GM12878 (cell line): ENCODE results near the gene LRBA. TPM values are rescaled to one million over a fixed set of nuclear protein-coding genes. Genes with fewer than 3 reads are reported as not detected.
"Not testable (repeated sequence)": the region's sequence is repeated elsewhere in the genome, so short reads cannot be mapped to it uniquely, and the experiment has no call there.

Source experiments
- ATAC-seq: fragments of 200-7000 bp; cut with Tn5 transposase; 3 replicates; pipeline ENCODE4 v1.9.1; 2020; ENCODE audit warnings: mild to moderate bottlenecking, moderate library complexity
- BruUV-seq: library from RNA; stranded (reverse); fragments of 400-500 nt; replicated peaks from 2 replicates; lab custom pipeline; 2021; lab: Mats Ljungman, UMichigan
- CTCF ChIA-PET: fragments of 300-600 bp; sonication (Branson Sonifier 250); formaldehyde crosslinking; extraction: SDS; loops from one replicate; lab custom pipeline; 2021; ENCODE audit warnings: inconsistent platforms; lab: Yijun Ruan, JAX
- POLR2A ChIA-PET: fragments of 350-600 bp; formaldehyde crosslinking; extraction: SDS; loops from one replicate; lab custom pipeline; 2021; ENCODE audit warnings: inconsistent platforms; lab: Charles Lee
- RAD21 ChIA-PET: fragments of 300-600 bp; sonication (Branson Sonifier 250); formaldehyde crosslinking; loops from one replicate; lab custom pipeline; 2023; ENCODE audit warnings: antibody characterized with exemption; ENCODE audit not compliant: unreplicated experiment; lab: Charles Lee
- SMC1A ChIA-PET: fragments of 300-600 bp; sonication (Branson Sonifier 250); formaldehyde crosslinking; loops from one replicate; lab custom pipeline; 2023; ENCODE audit not compliant: unreplicated experiment, uncharacterized antibody; lab: Charles Lee
- DNase-seq: peaks from one replicate; pipeline ENCODE4 v3.0.0-alpha.2; 2011; ENCODE audit warnings: low read depth, low spot score
- FAIRE-seq: peaks from 3 replicates; lab custom pipeline; 2011; peaks lifted over from hg19 to GRCh38; lab: Jason Lieb, UNC
- H2AFZ ChIP-seq: 2 replicates; pipeline ENCODE4 v1.6.0; 2011; ENCODE audit warnings: low read depth, low read length, control low read depth; ENCODE audit not compliant: control insufficient read depth
- H3K27ac ChIP-seq: 2 replicates; pipeline ENCODE4 v1.5.1; 2011; ENCODE audit warnings: control low read depth; ENCODE audit not compliant: control insufficient read depth, insufficient read depth
- H3K27me3 ChIP-seq, 2 experiments: replicated peaks in 1 of 2; 2 replicates each; pipeline versions ENCODE4 v1.6.0 to v1.6.1; 2011; ENCODE audit warnings: low read length in 1 of 2; ENCODE audit not compliant: control insufficient read depth in 2 of 2, insufficient read depth in 2 of 2
- H3K36me3 ChIP-seq, 2 experiments: 2 replicates each; pipeline ENCODE4 v1.5.1; 2011; ENCODE audit warnings: low read length in 1 of 2; ENCODE audit not compliant: control insufficient read depth in 2 of 2, insufficient read depth in 2 of 2
- H3K4me1 ChIP-seq: 2 replicates; pipeline ENCODE4 v1.6.1; 2011; ENCODE audit warnings: mild to moderate bottlenecking, low read length, moderate library complexity, mixed read lengths; ENCODE audit not compliant: control insufficient read depth, insufficient read depth
- H3K4me2 ChIP-seq: 2 replicates; pipeline ENCODE4 v1.6.0; 2011; ENCODE audit warnings: control low read depth; ENCODE audit not compliant: control insufficient read depth, insufficient read depth
- H3K4me3 ChIP-seq: fragments of 200-600 bp; sonication (generic); 2 replicates; pipeline ENCODE4 v1.5.1; 2016
- H3K79me2 ChIP-seq: 2 replicates; pipeline ENCODE4 v1.6.0; 2011; ENCODE audit warnings: low read length; ENCODE audit not compliant: control insufficient read depth, insufficient read depth
- H3K9ac ChIP-seq: 2 replicates; pipeline ENCODE4 v1.8.0; 2011; ENCODE audit warnings: low read length, control low read depth, mixed read lengths; ENCODE audit not compliant: control insufficient read depth, insufficient read depth
- H3K9me3 ChIP-seq: replicated peaks from 3 replicates; pipeline ENCODE4 v1.5.1; 2011; ENCODE audit warnings: mild to moderate bottlenecking, low read length; ENCODE audit not compliant: control insufficient read depth, insufficient read depth
- H4K20me1 ChIP-seq: 2 replicates; pipeline ENCODE4 v1.6.0; 2011; ENCODE audit not compliant: control insufficient read depth, insufficient read depth
- CEBPB ChIP-seq, 2 experiments: fragments of 150-350 bp in 1 of 2; IDR thresholded peaks; 2 replicates each; pipeline ENCODE4 v1.6.1; 2012 to 2014; ENCODE audit warnings: low read depth in 2 of 2, low read length in 2 of 2, borderline replicate concordance in 1 of 2, inconsistent platforms in 1 of 2
- CREM ChIP-seq: IDR thresholded peaks from 2 replicates; pipeline ENCODE4 v1.6.1; 2014; ENCODE audit warnings: antibody characterized with exemption, low read depth
- ETV6 ChIP-seq, 2 experiments: fragments of 450-650 bp in 1 of 2; IDR thresholded peaks in 1 of 2; conservative IDR thresholded peaks in 1 of 2; 2 replicates each; pipeline ENCODE4 v1.6.1; 2014; ENCODE audit warnings: antibody characterized with exemption in 1 of 2, borderline replicate concordance in 1 of 2, low read depth in 1 of 2, mild to moderate bottlenecking in 1 of 2, moderate library complexity in 1 of 2
- NR2C2 ChIP-seq: IDR thresholded peaks from 2 replicates; pipeline ENCODE4 v1.6.1; 2011; ENCODE audit warnings: borderline replicate concordance, low read depth; ENCODE audit not compliant: control insufficient read depth, insufficient read length
- NRF1 ChIP-seq: conservative IDR thresholded peaks from 2 replicates; pipeline ENCODE4 v1.6.1; 2011; ENCODE audit warnings: mild to moderate bottlenecking, low read depth, low read length, improper control_type of control experiment
- PAX5 ChIP-seq: IDR thresholded peaks from 2 replicates; pipeline ENCODE4 v1.6.1; 2011; ENCODE audit warnings: low read depth, low read length, borderline replicate concordance
- RCOR1 ChIP-seq: conservative IDR thresholded peaks from 2 replicates; pipeline ENCODE4 v1.6.1; 2012; ENCODE audit warnings: low read depth, low read length, improper control_type of control experiment
- SMAD1 ChIP-seq: fragments of 450-650 bp; IDR thresholded peaks from 2 replicates; pipeline ENCODE4 v1.6.1; 2018; ENCODE audit warnings: mild to moderate bottlenecking, low read depth; ENCODE audit not compliant: partially characterized antibody
- SP1 ChIP-seq: IDR thresholded peaks from one replicate; pipeline ENCODE4 v1.6.1; 2011; ENCODE audit warnings: low read depth, low read length
- ZZZ3 ChIP-seq: IDR thresholded peaks from 2 replicates; pipeline ENCODE4 v1.6.1; 2011; ENCODE audit warnings: low read depth; ENCODE audit not compliant: control insufficient read depth, insufficient read length
- WGBS: methylation state at CpG from one replicate; pipeline ENCODE4 v1.1.6; 2016; ENCODE audit warnings: low lambda C conversion rate; ENCODE audit not compliant: insufficient replicate concordance, insufficient coverage; ENCODE audit errors: missing lambda C conversion rate; 5-methylcytosine and 5-hydroxymethylcytosine counted together
- in situ Hi-C: fragments of 300-500 bp; cut with MboI; formaldehyde crosslinking; loops from 9 replicates; pipeline ENCODE4 v1.14.3; 2018; ENCODE audit warnings: mixed read lengths
- intact Hi-C: fragments of 100-400 bp; cut with micrococcal nuclease; formaldehyde crosslinking; loops from one replicate; pipeline ENCODE4 v1.14.2; 2022; ENCODE audit not compliant: unreplicated experiment
- polyA plus RNA-seq, 11 experiments: library from polyadenylated mRNA; depleted of rRNA in 4 of 11; unstranded in 6 of 11; stranded (reverse) in 5 of 11; fragments of >200 nt; fragmentation: Nextera tagmentation in 4 of 11; fragmentation: Illumina TruSeq in 1 of 11; extraction: Ambion mirVana in 4 of 11; extraction: Trizol in 1 of 11; gene quantifications; 1 replicate in 1 of 11; 2 replicates in 10 of 11; pipeline versions ENCODE4 v1.2.1 to v1.2.3, GENCODE V29; 2011 to 2016; ENCODE audit warnings: inconsistent platforms in 2 of 11, missing spikeins in 2 of 11, low read depth in 1 of 11
- total RNA-seq, 4 experiments: library from RNA; depleted of rRNA in 3 of 4; stranded (reverse); fragments of >200 nt in 3 of 4; fragmentation: Illumina TruSeq in 1 of 4; extraction: Trizol in 1 of 4; gene quantifications; 2 replicates each; pipeline versions ENCODE4 v1.2.1 to v1.2.3, GENCODE V29; 2013 to 2021
- TF ChIP-seq, protein P1 (sequence below): IDR thresholded peaks from 2 replicates; pipeline ENCODE4 v1.6.1; 2011; ENCODE audit warnings: mild to moderate bottlenecking, low read depth, low read length, moderate library complexity; ENCODE audit not compliant: insufficient replicate concordance
- TF ChIP-seq, protein P2 (sequence below): IDR thresholded peaks from 2 replicates; pipeline ENCODE4 v1.6.1; 2012; ENCODE audit warnings: low read depth, low read length, improper control_type of control experiment

Gene LRBA
- total and polyA plus RNA-seq, 10 of the 15 experiments (the other 5 are each of a cell fraction or from before 2014, with no cell fraction given) = 20.3 to 93.4 (median 55.0) TPM

DNA sequence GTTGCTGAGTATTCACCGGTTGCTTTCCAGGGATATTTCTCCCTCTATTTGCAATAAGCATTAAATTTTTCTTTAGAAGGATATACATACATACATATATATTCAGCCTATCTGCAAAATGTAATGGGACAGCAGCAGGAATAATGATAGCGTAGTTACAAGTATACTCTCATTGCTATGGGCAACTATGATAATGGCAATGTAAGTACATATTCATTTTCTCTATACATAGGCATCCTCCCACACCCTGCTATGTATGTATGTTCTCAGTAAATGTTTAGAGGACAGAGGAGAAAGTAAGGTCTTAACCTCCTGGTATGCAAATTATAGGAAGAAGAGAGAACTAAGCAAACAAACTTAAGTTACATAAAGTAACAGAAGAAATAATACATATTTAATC lies 452.8 kb downstream of the LRBA start (continued):
- TF ChIP-seq, protein P1, sequence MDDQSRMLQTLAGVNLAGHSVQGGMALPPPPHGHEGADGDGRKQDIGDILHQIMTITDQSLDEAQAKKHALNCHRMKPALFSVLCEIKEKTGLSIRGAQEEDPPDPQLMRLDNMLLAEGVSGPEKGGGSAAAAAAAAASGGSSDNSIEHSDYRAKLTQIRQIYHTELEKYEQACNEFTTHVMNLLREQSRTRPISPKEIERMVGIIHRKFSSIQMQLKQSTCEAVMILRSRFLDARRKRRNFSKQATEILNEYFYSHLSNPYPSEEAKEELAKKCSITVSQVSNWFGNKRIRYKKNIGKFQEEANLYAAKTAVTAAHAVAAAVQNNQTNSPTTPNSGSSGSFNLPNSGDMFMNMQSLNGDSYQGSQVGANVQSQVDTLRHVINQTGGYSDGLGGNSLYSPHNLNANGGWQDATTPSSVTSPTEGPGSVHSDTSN = no peak
- TF ChIP-seq PAX5 (no peak), NR2C2 (no peak), SP1 (no peak), SMAD1 (no peak), ZZZ3 (no peak), RCOR1 (no peak), CEBPB (IDR thresholded peaks at IDR 0.05; ENCODE audit: borderline replicate concordance in 1 of 2, low read depth in 2 of 2, low read length in 2 of 2) (no peak), CREM (no peak)

GRCh38 chr4:150561143-150561737 lies 453.8 kb downstream of the LRBA start:
- ATAC-seq = no peak
- Histone ChIP-seq H3K9ac (no peak overlapping the region), H3K4me1 (no peaks in the 10 kb centered on the region), H3K79me2 (no peaks in the 10 kb centered on the region), H3K36me3 (no peaks in the 10 kb centered on the region), H3K27ac (no peak overlapping the region), H3K4me2 (no peak overlapping the region), H3K27me3 (no peaks in the 10 kb centered on the region), H4K20me1 (no peaks in the 10 kb centered on the region), H3K4me3 (no peak overlapping the region), H3K9me3 (peaks cover 2% of the 10 kb centered on the region; the same call in 1 of the 3 replicates), H2AFZ (no peak overlapping the region)
- no TSS peak for BruUV-seq
- DNase-seq = no peak
- in situ Hi-C loops (no loop called here), intact Hi-C loops (no loop called here)
- 96% methylated on average over 2 of the region's 2 CpGs for WGBS
- SMC1A ChIA-PET = no interaction called here
- POLR2A ChIA-PET = no interaction called here
- RAD21 ChIA-PET = no interaction called here
- TF ChIP-seq ETV6 (conservative IDR thresholded peaks at IDR 0.05 in 1 of 2, IDR thresholded peaks at IDR 0.05 in 1 of 2; ENCODE audit: borderline replicate concordance in 1 of 2, low read depth in 1 of 2) (no peak), NRF1 (no peak), ZZZ3 (no peak)
- TF ChIP-seq, protein P2, sequence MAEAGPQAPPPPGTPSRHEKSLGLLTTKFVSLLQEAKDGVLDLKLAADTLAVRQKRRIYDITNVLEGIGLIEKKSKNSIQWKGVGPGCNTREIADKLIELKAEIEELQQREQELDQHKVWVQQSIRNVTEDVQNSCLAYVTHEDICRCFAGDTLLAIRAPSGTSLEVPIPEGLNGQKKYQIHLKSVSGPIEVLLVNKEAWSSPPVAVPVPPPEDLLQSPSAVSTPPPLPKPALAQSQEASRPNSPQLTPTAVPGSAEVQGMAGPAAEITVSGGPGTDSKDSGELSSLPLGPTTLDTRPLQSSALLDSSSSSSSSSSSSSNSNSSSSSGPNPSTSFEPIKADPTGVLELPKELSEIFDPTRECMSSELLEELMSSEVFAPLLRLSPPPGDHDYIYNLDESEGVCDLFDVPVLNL = no peak
- no peak for FAIRE-seq
- CTCF ChIA-PET = no interaction called here

GRCh38 chr4:150557811-150558210 lies 457.3 kb downstream of the LRBA start:
- SMC1A ChIA-PET = interaction anchor here (0.9 to 1.5 kb wide), 3 partner anchors 12 to 17 kb away, joined by 4 to 5 read pairs (median 4); no protein-coding TSS in a partner anchor
- 97% methylated on average over 3 of the region's 3 CpGs for WGBS
- POLR2A ChIA-PET = not testable (repeated sequence)

More at GRCh38 chr4:150557811-150558210, 457.3 kb downstream of the LRBA start:
- H3K9me3 ChIP-seq, H3K27ac ChIP-seq, H3K4me1 ChIP-seq, H3K4me3 ChIP-seq, BruUV-seq, H3K9ac ChIP-seq, in situ Hi-C loops, H3K4me2 ChIP-seq, H3K27me3 ChIP-seq, H4K20me1 ChIP-seq, H3K36me3 ChIP-seq, H3K79me2 ChIP-seq, FAIRE-seq, H2AFZ ChIP-seq, DNase-seq, ATAC-seq: not testable (repeated sequence)
- ChIA-PET RAD21 (interaction anchor here (0.5 to 1.0 kb wide), 2 partner anchors 34 to 314 kb away, joined by 3 read pairs; no protein-coding TSS in a partner anchor), CTCF (interaction anchor here (0.6 kb wide), 1 partner anchor 189 kb away, joined by 3 read pairs; no protein-coding TSS in a partner anchor)
- intact Hi-C loops = loop anchor here (1.0 kb wide), 1 partner anchor 20 kb away; no protein-coding TSS in a partner anchor
